ENCODE measurements around the gene HAND2.

HAND2 gene

DNA sequence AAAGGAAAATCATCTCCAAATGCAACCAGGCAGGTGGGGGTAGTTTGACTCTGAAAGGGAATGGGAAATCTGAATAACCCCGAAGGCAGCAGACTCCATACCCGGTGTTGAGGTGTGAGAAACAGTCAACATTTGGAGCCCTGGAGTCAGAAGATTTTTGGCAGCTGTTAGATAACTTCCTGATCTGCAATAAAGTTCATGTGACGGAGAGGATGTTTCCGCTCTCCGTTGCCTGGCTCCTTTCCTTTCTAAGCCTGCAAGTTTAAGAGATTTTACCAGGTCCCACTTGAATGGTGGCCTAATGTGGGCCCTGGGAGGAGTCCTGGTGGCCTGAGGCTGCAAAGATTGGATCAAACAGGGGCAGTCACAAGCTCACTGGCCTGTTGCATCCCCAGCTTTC lies 27.7 kb downstream of the HAND2 start:
- no peak for DNase-seq (ENCODE audit: low read depth)

DNA sequence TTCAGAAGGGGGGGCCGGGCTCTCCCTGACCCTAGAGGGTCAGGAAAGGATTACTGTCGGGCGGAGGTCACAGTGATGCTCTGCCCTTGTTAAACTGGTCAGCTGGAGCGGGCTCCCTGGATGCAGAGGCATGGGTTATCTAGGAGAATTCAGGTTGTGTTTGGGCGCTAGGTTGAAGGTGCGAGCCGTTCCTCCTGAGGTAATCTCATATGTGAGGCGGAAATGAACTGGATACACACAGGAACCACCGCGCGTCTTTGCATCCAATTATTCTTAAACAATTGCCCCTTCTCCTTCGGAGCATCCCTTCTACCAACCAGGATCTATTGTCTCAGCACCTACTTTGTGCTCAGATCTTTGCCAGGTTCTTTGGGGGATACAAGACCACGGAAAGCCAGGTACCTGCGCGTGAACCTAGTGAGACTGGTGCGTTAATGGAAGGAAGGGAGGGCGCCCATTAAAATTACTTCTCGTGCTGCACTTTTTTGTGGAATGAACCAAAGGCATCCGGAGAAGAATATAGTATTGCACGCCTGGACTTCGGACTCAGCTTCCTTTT lies 28.4 kb downstream of the HAND2 start:
- DNase-seq (ENCODE audit: low read depth): no peak

DNA sequence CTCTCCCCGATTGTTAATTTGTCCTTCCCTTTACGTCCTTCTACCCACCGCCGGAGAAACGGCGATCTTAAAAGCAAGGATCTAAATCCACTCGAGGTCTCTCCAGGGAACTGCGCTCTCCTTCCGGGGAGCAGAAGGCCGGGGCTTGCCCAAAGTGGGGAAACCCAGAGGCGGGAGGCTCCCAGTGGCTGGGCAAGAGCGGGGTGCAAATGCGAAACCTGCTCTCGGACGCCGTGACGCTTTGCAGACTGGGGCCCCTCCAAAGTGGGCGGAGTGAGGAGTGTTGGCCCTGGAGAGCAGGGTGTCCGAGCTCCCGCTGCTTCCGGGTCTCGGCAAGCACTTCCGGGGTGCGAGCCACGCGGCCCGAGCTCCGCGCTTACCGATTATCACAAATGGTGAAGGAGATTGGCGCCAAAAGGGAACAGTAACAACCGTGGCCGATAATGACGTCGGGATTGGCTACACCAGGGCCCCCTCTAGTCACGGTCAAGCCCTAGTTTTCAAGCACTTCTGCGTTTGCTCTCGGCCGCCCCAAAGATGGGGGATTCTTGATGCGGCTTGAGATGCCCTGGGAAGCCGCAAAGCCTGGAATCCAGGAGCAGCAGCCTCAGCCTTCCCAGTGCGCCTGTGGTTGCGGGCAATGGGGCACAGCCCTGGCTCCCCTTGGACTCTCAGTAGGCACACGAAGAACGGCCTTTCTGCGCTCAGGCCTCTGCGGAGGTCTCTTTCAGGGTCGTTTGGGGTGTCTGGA lies 29.0 kb downstream of the HAND2 start:
- no peak for DNase-seq (ENCODE audit: low read depth)

DNA sequence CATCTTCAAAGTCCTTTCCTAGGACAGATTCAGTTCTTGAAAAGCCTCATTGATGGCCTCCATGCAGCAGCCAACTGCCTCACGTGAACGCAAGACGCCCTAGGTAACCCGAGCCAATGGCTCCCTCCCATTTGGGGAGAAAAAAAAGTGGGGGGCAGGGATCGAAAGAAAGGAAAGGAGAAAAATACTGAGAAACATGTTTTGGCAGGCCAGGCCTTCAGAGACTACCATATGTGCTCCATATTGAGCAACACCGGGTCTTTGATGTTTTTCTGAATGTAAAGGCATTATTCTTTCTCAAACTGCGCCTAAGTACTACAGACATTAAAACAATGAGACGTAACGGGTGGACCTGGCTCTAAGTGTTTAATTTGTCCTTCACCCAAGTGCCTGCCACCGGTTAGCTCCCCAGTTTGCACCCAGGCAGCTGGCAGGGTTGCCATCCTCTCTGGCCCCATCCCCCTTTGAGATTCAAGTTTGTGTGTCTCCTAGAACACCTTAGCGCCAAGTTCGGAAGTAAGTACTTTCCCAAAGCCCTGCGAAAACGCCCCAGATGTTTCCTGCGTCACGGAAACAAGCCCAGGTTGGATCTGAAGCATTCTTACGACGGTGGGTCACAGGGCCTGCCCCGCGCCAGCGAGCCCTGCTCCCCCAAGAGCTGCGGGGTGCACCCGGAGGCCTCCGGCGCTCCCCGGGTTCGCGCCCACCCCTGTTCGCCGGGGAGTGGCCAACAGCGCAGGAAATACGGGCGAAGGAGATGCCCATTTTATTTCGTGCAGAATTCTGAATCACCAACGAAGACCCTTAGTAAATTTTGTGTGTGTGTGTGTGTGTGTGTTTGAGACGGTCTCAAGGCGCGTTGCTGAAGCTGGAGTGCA lies 30.1 kb downstream of the HAND2 start:
- DNase-seq (ENCODE audit: low read depth): no peak

DNA sequence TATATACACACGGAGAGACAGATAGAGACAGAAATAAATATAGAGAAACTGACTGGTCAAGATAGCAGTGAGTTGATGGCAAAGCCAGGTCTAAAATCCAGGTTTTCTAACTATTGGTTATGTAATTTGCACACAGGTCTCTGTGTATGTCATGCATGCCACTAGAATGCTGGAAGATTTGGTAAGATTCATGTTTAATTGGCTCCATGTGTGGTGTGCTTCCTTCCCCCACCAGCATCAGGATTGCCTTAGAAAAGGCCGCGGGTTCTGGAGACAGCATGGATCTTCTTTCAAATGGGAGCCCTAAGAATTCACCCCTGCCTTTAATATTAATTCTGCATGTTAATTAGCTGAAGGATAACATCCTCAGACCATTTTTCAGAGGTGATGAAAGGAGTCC lies 31.3 kb downstream of the HAND2 start:
- no peak for DNase-seq (ENCODE audit: low read depth)

DNA sequence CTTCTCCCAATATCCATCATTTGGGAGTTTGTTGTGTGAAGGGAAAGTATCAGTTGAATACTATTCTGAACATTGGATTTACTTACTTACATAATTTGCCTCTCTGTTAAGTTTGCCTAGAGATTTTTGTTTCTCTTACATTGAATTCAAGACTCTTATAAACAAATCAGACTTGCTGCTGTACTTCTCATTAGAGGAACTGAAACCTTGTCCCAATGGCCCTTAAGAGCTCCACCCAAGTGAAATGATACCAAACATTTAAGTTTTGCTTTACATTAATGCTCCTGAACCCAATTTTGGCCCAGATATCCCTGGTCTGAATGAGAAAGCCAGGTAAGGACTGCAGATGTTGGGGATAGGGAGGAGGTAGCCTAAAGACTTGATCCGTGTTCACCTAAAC lies 32.0 kb downstream of the HAND2 start:
- no peak for DNase-seq (ENCODE audit: low read depth)

DNA sequence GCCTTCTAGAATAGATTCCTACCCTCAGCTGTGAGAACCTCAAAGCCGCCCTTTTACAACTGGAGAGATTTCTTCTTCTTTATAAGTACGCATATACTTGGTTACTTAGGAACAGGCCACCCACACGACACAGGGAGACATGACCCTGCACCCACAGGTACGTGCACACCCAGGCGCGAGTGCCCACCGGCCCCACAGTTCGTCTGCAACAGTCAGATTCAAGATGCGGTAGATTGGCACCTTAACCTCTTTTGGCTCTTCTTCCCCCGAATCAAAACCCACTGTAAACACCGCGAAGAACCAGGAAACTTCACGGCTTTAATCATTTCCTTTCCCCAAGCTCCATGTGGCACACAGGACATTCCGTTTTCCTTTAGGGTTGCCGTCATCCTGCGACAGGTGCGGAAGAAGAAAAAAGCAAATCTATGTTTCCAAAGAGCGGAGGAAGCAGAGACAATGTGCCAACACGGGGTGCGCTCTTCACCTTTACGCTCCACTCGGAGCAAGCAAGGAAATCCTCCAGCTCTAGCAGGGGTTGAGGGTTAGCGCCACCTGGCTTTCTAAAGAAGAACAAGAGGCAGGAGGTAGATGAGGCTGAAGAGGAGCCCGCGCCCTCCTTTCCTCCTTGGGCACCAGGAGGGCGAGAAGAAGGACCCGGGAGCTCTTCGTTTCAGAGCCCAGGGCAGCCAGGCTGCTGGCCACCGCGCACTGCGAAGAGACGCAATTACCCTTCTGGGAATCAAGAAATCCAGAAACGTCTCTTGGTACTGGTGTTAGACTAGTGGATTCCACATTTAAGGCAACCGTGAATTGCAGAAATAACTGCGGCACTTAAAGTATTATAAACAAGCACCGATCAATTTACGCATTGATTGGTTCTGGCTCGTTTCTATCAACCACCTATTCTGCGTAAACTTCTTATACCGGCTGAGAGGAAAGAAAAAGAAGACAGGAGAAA lies 35.7 kb downstream of the HAND2 start:
- peak; percentile 24 for DNase-seq (ENCODE audit: low read depth)

DNA sequence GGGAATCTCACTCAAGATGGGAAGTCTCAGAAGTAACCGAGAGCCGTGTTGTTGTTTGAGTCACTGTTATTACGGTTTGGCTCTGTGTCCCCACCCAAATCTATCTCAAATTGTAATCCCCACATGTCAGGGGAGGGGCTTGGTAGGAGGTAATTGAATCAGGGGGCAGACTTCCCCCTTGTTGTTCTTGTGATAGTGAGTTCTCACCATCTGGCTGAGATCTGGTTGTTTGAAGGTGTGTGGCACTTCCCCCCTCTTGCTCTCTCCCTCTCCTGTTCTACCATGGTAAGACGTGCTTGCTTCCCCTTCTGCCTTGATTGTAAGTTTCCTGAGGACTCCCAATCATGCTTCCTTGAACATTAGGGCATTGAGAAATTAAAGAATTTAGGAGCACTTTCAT lies 37.0 kb downstream of the HAND2 start:
- DNase-seq (ENCODE audit: low read depth): no peak

DNA sequence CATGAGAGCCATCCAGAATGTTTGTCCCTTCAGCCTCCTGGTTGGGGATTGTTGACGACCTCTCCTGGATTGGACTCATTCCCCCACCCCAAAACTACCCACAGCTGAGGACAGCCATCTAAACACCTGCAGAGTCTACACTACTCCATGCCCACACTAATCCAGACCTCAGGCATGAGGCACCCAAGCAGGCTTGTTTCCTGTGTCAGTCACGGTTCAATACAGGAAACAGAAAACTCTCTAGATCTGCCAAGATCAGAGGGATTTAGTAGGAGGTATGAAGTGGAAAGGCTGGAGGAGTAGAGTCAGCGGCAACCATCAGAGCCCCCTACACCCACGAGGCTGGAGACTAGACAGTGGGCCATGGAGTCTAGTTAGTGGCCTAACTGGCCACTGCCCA lies 37.7 kb downstream of the HAND2 start:
- DNase-seq (ENCODE audit: low read depth): no peak

DNA sequence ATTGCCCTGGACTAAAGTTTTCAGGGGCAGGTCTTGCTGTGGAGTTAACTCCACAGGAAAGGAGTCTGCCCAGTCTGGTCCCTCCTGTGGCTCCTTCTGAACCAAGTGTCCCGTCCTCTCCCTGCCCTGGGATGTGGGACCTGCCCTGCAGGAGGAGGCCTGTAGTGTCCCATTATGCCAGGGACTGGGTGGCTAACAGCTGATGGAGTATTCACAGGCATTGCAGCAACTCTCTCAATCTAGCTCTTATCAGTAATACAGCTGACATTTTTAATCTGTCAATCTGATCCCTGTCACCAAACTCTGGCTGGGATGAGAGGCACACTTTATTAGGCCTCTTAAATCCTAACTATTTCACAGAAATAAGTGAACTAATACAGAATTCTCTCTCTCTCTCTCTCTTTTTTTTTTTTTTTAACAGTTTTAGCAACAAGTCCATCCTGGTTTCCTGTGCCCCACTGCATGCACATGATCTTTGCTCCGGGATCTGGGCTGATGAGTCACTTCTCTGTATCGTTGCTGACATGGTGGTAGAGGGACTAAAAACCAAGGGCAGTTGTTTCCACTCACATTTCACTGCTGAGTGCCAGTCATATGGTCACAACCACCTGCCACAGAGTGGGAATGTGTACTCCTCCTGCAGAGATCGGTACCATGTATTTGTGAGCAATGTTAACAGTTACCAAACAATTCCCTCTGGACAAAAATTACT lies 39.1 kb downstream of the HAND2 start:
- DNase-seq (ENCODE audit: low read depth): no peak

DNA sequence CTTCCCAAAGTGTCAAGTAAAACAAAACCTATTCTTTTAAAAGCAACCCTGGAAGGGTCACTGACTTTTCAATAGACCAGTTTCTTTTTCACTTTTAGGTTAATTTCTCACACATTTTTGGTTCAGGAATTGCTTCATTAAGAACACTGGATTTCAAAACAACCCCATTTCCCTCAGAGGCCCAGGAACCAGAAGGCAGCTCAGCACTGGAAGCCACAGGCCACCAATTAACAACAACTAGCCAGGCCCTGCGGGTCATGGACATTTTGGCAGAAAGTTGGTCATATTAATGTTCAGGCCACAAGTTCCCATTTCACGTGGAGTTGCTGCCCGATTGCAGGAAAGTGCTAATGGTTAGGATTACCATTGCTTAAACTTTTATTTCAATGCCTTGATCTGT lies 39.8 kb downstream of the HAND2 start:
- DNase-seq (ENCODE audit: low read depth): no peak

DNA sequence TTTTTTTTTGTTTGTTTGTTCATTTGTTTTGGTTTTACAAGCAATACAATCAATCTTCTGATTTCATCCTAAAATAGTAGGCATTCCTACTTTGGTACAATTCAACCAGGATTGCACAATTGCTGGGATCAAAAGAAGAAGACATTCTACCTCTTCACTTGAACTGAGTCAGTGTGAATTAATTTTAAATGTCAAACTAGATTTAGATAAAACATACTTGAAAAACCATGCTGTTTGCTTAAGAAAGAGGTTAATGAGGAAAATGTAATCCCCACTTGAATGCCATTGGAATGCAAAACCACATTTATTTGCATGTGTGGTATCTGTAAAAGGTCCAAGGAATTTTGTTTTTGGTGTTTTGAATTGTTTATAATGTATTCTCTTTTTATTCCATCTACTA lies 40.5 kb downstream of the HAND2 start:
- DNase-seq (ENCODE audit: low read depth): no peak

DNA sequence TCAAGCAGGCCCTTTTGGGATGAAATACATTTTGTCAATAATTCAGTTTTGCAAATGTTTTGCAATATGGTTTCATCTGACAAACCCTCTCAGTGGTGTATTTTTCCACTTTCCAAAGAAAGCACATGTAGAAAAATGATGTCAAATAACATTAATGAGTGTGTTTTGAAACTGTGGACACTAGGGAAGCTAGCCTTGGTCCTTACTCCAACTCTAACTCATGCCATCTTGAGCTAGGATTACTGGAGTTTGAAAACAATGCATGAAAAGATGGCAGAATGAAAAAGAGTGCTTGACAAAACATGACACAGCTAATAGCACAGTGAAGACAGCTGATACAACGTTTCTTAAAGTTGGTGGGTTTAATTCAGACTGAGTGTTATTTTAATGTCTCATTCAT lies 41.4 kb downstream of the HAND2 start:
- DNase-seq (ENCODE audit: low read depth): no peak

DNA sequence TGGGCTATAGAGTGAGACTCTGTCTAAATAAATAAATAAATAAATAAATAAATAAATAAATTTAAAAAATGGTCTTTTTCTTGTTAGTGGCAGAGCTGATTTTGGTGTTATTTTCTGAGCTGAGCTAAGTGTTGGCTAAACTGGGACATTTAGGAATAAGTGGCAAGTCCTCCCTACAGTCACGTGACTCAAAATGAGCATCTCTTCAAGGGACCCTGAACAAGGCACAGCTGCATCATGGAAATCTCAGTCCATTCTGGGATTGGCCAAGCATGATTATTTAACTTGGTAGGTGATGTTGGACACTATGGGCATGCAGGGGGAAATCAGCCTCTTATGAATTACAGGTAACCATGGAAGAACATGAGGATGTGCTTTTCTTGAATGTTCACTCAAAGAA lies 42.0 kb downstream of the HAND2 start:
- DNase-seq (ENCODE audit: low read depth): no peak

DNA sequence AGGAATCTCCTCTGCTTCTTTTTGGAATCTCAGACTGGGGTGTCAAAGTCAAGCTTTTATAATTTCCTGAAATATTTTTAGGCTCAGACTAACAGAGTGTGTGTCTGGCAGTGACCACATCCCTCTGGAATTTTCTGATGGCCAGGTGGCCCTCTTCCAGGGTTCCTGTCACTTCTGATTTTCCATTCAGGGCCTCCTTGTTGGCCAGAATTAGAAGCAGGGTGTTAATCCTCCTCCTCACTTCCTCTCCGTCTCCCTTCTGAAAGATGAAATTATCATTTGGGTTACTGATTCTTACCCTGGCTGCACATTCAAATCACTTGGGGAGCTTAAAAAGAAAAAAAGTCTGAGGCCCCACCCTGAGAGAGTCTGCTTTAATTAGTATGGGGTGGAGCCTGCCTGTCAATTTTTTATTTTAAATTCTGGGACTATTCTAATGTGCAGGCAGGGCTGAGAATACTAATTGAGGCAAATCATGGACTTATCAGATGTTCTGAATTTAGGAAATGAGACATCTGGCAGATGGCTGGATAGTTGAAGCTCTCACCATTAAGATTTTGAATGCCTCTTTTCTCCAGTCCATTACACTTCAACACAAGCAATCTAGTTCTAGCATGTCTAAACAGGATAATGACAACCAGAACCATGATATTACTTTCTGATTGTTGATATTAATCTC lies 43.2 kb downstream of the HAND2 start:
- DNase-seq (ENCODE audit: low read depth): no peak

DNA sequence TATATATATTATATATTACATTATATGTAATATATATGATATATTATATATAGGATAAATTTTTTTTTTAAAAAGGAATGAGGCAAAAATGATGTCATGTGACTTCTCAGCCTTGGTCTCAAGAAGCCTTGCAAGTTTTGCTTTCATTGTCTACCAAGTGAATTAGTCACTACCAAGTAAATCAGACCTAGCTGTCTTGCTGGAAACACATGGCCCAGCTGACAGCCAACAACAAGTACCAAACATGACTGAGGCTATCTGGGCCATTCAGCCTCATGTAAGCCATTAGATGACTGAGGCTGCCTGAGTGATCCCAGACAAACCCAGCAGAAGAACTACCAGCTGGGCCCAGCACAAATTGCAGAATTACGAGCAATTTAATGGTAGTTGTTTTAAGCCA lies 44.9 kb downstream of the HAND2 start:
- no peak for DNase-seq (ENCODE audit: low read depth)

DNA sequence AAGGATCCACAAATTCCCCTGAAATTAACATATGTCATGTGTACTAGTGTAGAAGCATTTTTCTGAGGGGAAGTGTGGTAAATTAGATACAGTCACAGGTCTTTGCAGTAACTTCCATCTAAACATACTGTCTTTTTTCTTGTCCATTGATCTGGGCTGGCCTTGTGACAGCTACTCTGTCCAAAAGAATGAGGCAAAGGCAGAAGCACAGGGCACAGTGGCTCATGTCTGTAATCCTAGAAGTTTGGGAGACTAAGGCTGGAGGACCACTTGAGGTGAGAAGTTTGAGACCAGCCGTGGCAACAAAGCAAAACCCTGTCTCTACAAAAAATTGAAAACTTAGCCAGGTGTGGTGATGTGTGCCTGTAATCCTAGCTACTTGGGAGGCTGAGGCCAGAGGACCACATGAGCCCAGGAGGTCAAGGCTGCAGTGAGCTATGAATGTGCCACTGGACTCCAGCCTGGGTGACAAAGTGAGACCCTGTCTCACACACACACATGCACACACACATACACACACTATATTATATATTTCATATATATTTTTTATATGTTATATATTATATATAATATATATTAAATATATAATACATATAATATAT lies 47.6 kb downstream of the HAND2 start:
- no peak for DNase-seq (ENCODE audit: low read depth)

DNA sequence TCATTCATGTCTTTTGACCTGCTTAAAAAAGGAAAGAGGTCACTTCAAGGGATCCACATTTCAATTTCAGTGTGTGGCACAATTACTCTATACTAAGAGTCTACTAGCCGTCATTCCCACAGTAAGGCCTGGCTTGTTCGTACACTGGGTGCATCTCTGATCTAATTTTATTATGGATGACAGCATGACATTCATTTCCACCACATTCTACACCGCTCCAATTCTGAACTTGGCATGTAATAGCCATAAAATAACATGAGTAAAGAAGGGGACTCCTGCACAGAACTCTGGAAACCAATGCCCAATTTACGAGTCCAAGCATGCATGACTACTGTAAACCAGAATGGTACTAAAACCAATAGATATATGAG lies 51.1 kb downstream of the HAND2 start:
- no peak for DNase-seq (ENCODE audit: low read depth)

DNA sequence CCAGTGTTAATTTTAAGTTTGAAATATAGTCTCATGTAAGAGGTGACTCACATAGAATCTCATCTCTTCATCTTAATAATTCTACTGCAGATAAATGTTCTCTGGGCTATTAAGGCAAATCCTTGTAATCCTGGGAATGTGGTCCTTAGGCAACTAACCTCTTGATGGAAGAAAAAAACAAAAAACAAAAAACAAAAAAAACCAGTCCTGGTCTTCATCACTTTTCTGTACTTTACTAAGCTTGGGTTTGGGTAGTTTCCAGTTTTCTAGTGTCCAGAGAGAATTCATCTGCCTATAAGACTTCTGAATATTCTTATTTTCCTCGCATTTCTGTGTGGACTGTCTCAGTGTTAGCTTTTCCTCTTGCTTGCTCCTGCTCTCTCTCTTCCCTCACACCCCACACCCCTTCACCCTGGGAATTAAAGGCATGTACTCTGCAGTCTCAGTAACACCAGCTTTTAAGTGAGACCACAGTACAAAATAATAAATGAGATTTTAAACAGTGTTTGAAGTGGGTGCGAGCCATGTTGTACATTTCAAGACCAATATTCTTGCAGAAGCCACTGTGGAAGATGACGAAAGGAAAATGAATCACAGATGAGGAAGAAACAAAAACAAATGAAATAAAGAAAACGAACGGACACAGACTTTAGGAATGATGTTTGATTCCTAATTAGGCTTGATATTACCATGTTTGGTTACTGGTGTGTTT lies 51.7 kb downstream of the HAND2 start:
- no peak for DNase-seq (ENCODE audit: low read depth)

DNA sequence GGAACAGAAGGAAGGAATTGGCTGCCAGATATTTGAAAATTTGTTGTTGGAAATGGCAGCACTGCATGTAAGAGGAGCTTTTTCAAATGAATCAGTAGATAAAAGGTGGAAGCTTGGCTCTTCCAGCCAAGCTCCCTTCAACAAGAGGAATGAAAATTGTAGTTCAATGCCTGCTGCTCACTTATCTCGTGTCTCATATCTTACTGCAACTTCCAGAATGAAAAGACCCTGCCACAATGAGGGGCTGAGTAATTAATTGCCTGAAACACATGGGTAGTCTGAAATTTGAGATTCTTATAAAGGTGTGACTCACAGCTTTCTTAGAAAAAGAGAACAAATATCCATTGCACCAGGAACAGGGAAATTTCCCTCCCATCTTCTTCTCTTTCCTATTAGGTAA lies 53.0 kb downstream of the HAND2 start:
- no peak for DNase-seq (ENCODE audit: low read depth)

All from stimulated activated CD8-positive, alpha-beta memory T cell treated with anti-CD3 and anti-CD28 coated beads, Interleukin-4, amount 100 ng/mL, for 24 hours (primary cell).